B cell (primary cell): ENCODE results near the gene IGSF9. TPM values are rescaled to one million over a fixed set of nuclear protein-coding genes. Genes with fewer than 3 reads are reported as not detected.

ENCODE experiments used
- ATAC-seq: fragments of 200-7000 bp; cut with Tn5 transposase; one replicate; pipeline ENCODE4 v1.10.0; 2021; ENCODE audit warnings: low read depth, mild to moderate bottlenecking, moderate number of reproducible peaks, moderate library complexity
- CTCF ChIA-PET: fragments of 350-600 bp; sonication (Branson Sonifier 250); formaldehyde crosslinking; loops from one replicate; lab custom pipeline; 2021; ENCODE audit warnings: antibody characterized with exemption, inconsistent platforms; lab: Charles Lee
- POLR2A ChIA-PET: fragments of 350-600 bp; sonication (Branson Sonifier 250); formaldehyde crosslinking; loops from one replicate; lab custom pipeline; 2021; ENCODE audit warnings: antibody characterized with exemption; lab: Charles Lee
- DNase-seq: peaks from one replicate; pipeline ENCODE4 v3.0.0; 2013
- H2AFZ ChIP-seq: 2 replicates; pipeline ENCODE4 v1.6.1; 2012; ENCODE audit warnings: mild to moderate bottlenecking, low read depth, low read length; ENCODE audit not compliant: insufficient read depth, poor library complexity, severe bottlenecking
- H3K27ac ChIP-seq, 2 donors: 1 replicate in 1 of 2; 2 replicates in 1 of 2; pipeline ENCODE4 v1.5.1; 2012 to 2013; ENCODE audit warnings: low read length in 2 of 2, mild to moderate bottlenecking in 2 of 2, moderate library complexity in 1 of 2
- H3K27me3 ChIP-seq, 4 experiments: fragments of 200-600 bp in 1 of 4; sonication (generic) in 1 of 4; replicated peaks in 1 of 4; 1 replicate in 2 of 4; 2 replicates in 2 of 4; pipeline versions ENCODE4 v1.6.1 to v1.7.0; 2013 to 2016; ENCODE audit warnings: low read length in 3 of 4, mild to moderate bottlenecking in 2 of 4, mixed read lengths in 1 of 4, moderate library complexity in 1 of 4; ENCODE audit not compliant: insufficient read depth in 4 of 4, control insufficient read depth in 3 of 4; ENCODE audit errors: control extremely low read depth in 1 of 4
- H3K36me3 ChIP-seq, 2 experiments: replicated peaks in 1 of 2; 1 replicate in 1 of 2; 2 replicates in 1 of 2; pipeline versions ENCODE4 v1.6.1 to v1.7.1; 2013; ENCODE audit warnings: low read length in 1 of 2; ENCODE audit not compliant: insufficient read depth in 2 of 2, control insufficient read depth in 1 of 2; ENCODE audit errors: control extremely low read depth in 1 of 2, extremely low read depth in 1 of 2
- H3K4me1 ChIP-seq, 2 donors: fragments of 200-600 bp in 1 of 2; sonication (generic) in 1 of 2; 1 replicate in 1 of 2; 2 replicates in 1 of 2; pipeline versions ENCODE4 v1.5.1 to v1.6.1; 2013 to 2017; ENCODE audit warnings: low read length in 2 of 2; ENCODE audit not compliant: control insufficient read depth in 2 of 2, insufficient read depth in 2 of 2
- H3K4me2 ChIP-seq: replicated peaks from 2 replicates; pipeline ENCODE3; 2012; ENCODE audit warnings: mild to moderate bottlenecking, low read depth, low read length; ENCODE audit not compliant: poor library complexity, severe bottlenecking
- H3K4me3 ChIP-seq, 5 experiments: fragments of 200-600 bp in 1 of 5; sonication (generic) in 1 of 5; 1 replicate in 3 of 5; 2 replicates in 2 of 5; pipeline versions ENCODE4 v1.5.1 to v1.7.0; 2011 to 2016; ENCODE audit warnings: low read length in 4 of 5, mild to moderate bottlenecking in 4 of 5, low read depth in 2 of 5, control low read depth in 1 of 5, moderate library complexity in 1 of 5; ENCODE audit not compliant: insufficient read depth in 1 of 5; ENCODE audit errors: control extremely low read depth in 1 of 5, extremely low read depth in 1 of 5
- H3K79me2 ChIP-seq: fragments of 200-600 bp; sonication (generic); one replicate; pipeline ENCODE4 v1.6.0; 2016; ENCODE audit warnings: low read length; ENCODE audit not compliant: control insufficient read depth, insufficient read depth
- H3K9ac ChIP-seq: fragments of 200-600 bp; sonication (generic); 2 replicates; pipeline ENCODE4 v1.6.1; 2017; ENCODE audit warnings: mild to moderate bottlenecking, low read length, moderate library complexity
- H3K9me3 ChIP-seq, 3 donors: one replicate each; pipeline versions ENCODE4 v1.6.1 to v1.7.1; 2013; ENCODE audit warnings: low read length in 2 of 3; ENCODE audit not compliant: control insufficient read depth in 2 of 3, insufficient read depth in 1 of 3; ENCODE audit errors: control extremely low read depth in 1 of 3
- H4K20me1 ChIP-seq: 2 replicates; pipeline ENCODE4 v1.6.0; 2012; ENCODE audit warnings: mild to moderate bottlenecking, low read length; ENCODE audit not compliant: insufficient read depth, control insufficient read depth, poor library complexity, severe bottlenecking
- H3K27ac Mint-ChIP-seq: one replicate; pipeline ENCODE4 v1.8.0; 2021; ENCODE audit warnings: mixed read lengths
- H3K27me3 Mint-ChIP-seq: one replicate; pipeline ENCODE4 v1.8.0; 2021; ENCODE audit warnings: mixed read lengths
- H3K4me1 Mint-ChIP-seq: one replicate; pipeline ENCODE4 v1.8.0; 2021; ENCODE audit warnings: mixed read lengths
- H3K4me3 Mint-ChIP-seq: one replicate; pipeline ENCODE4 v1.8.0; 2021; ENCODE audit warnings: mixed read lengths
- H3K9me3 Mint-ChIP-seq: one replicate; pipeline ENCODE4 v1.8.0; 2022; ENCODE audit warnings: mixed read lengths; ENCODE audit not compliant: insufficient read depth
- CTCF ChIP-seq: fragments of 200-600 bp; IDR thresholded peaks from one replicate; pipeline ENCODE4 v1.8.0; 2022; ENCODE audit warnings: antibody characterized with exemption, mild to moderate bottlenecking
- EZH2 ChIP-seq: IDR thresholded peaks from 2 replicates; pipeline ENCODE4 v1.6.1; 2012; ENCODE audit warnings: borderline replicate concordance, low read depth, mild to moderate bottlenecking, moderate library complexity, low read length; ENCODE audit not compliant: insufficient read depth, poor library complexity, severe bottlenecking
- WGBS: methylation state at CpG from one replicate; pipeline ENCODE4 v1.1.5; 2013; ENCODE audit warnings: missing lambda C conversion rate; ENCODE audit not compliant: insufficient coverage; 5-methylcytosine and 5-hydroxymethylcytosine counted together
- intact Hi-C: fragments of 100-400 bp; cut with micrococcal nuclease; formaldehyde crosslinking; loops from one replicate; pipeline ENCODE4 v1.10.0; 2022
- polyA plus RNA-seq: library from polyadenylated mRNA; depleted of rRNA; stranded (reverse); fragments of >200 nt; gene quantifications from 2 replicates; pipeline ENCODE4 v1.2.3, GENCODE V29; 2012
- total RNA-seq, 2 donors: library from RNA; stranded (reverse); fragments of 120-200 nt in 1 of 2; gene quantifications; 1 replicate in 1 of 2; 2 replicates in 1 of 2; pipeline versions ENCODE4 v1.2.3 to v1.2.4, GENCODE V29; 2013 to 2022

IGSF9 gene
- total and polyA plus RNA-seq, 2 donors (not counting 1 experiment from before 2014, with no cell fraction given): 0.36 to 0.37 TPM

- ATAC-seq: no peak
- H3K4me2 ChIP-seq: no peak overlapping the region
- no peak for TF ChIP-seq CTCF
- no peak for TF ChIP-seq EZH2
These were observed 16.2 kb upstream of the IGSF9 start for GRCh38 chr1:159961636-159962035.

GRCh38 chr1:159960721-159961381 lies 15.4 kb upstream of the IGSF9 start:
- POLR2A ChIA-PET: no interaction called here
- DNase-seq: no peak
- Mint-ChIP-seq H3K27me3 (peaks cover 24% of the 10 kb centered on the region), H3K4me3 (no peak overlapping the region), H3K4me1 (no peaks in the 10 kb centered on the region), H3K27ac (no peak overlapping the region), H3K9me3 (no peaks in the 10 kb centered on the region)
- no peaks in the 10 kb centered on the region for H3K36me3 ChIP-seq
- no peak overlapping the region for H2AFZ ChIP-seq
- H4K20me1 ChIP-seq: no peaks in the 10 kb centered on the region
- H3K9ac ChIP-seq: no peak overlapping the region
- H3K79me2 ChIP-seq: no peaks in the 10 kb centered on the region
- intact Hi-C loops: no loop called here
- H3K9me3 ChIP-seq: peaks cover 0 to 1% (median 0%) of the 10 kb centered on the region in 3 donors
- TF ChIP-seq EZH2: no peak
- TF ChIP-seq CTCF: no peak
- ATAC-seq: no peak
- H3K27me3 ChIP-seq: no peaks in the 10 kb centered on the region
- H3K27ac ChIP-seq: no peak overlapping the region
- H3K4me2 ChIP-seq: no peak overlapping the region
- WGBS: 65% methylated on average over 2 of the region's 5 CpGs
- H3K4me1 ChIP-seq: no peaks in the 10 kb centered on the region
- CTCF ChIA-PET: no interaction called here
- no peak overlapping the region for H3K4me3 ChIP-seq

More at GRCh38 chr1:159961636-159962035, 16.2 kb upstream of the IGSF9 start:
- intact Hi-C loops: no loop called here
- no peak overlapping the region for H3K4me3 ChIP-seq
- H3K4me3 Mint-ChIP-seq: no peak overlapping the region
- no peaks in the 10 kb centered on the region for H3K79me2 ChIP-seq
- no peaks in the 10 kb centered on the region for H4K20me1 ChIP-seq
- no peak overlapping the region for H3K27ac ChIP-seq
- ChIA-PET CTCF (no interaction called here), POLR2A (no interaction called here)
- H3K27me3 Mint-ChIP-seq: peaks cover 31% of the 10 kb centered on the region
- H3K4me1 Mint-ChIP-seq: no peaks in the 10 kb centered on the region
- H3K9me3 Mint-ChIP-seq: no peaks in the 10 kb centered on the region
- no peaks in the 10 kb centered on the region for H3K4me1 ChIP-seq
- no peaks in the 10 kb centered on the region for H3K27me3 ChIP-seq
- peaks cover 0 to 1% (median 0%) of the 10 kb centered on the region in 3 donors for H3K9me3 ChIP-seq
- H3K36me3 ChIP-seq: no peaks in the 10 kb centered on the region
- DNase-seq: no peak
- WGBS: 97% methylated on average over 14 of the region's 15 CpGs
- H3K9ac ChIP-seq: no peak overlapping the region
- H2AFZ ChIP-seq: no peak overlapping the region
- H3K27ac Mint-ChIP-seq: no peak overlapping the region
